Fibroblast of skin of left biceps (primary cell): ENCODE measurements around the gene ESR2.
"Not testable (repeated sequence)": the region's sequence is repeated elsewhere in the genome, so short reads cannot be mapped to it uniquely, and the experiment has no call there.

Source experiments
- DNase-seq, 2 experiments: peaks; one replicate each; pipeline ENCODE4 v3.0.0-alpha.2; 2013; ENCODE audit warnings: low read depth in 2 of 2

Gene ESR2

DNA sequence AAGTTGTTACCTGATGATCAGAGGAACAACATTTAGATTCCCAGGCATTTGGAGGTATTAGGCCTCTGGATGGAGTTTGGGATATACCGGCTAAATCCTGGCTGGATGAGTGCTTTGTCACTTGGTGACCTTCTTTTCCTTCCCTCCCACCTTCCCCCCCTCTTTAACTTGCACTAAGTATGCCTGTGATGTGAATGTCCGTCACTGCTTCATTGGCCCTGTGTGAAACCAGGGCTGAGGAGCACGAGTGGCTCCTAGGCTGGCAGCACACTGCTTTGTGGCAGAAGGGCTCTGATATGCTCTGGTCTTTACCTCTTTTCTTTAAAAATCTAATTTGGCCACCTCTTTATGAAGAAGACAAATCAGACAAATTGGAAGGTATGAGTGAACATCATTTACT lies 95.7 kb downstream of the ESR2 start:
- DNase-seq: no peak

DNA sequence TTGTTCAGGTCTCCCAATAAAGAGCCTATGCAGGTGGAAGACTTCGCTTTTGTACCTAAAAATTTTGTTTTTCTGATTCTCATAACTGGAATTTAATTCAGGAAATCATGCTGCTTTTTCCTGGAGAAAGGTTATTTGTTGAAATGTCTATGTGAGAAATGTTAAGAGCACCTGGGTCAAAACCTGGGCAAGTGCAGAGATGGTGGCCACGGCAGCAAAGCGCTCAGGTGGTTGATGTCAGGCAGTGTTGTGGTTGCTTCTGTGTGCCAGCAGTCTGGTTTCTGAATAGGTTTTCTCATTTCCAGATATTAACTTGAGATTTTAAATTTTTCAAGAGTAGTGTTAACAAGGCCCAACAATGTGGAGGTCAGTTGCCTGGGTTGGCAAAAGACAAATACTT lies 96.2 kb downstream of the ESR2 start:
- no peak for DNase-seq

GRCh38 chr14:64196814-64197411 lies 97.3 kb downstream of the ESR2 start:
- DNase-seq: no peak

DNA sequence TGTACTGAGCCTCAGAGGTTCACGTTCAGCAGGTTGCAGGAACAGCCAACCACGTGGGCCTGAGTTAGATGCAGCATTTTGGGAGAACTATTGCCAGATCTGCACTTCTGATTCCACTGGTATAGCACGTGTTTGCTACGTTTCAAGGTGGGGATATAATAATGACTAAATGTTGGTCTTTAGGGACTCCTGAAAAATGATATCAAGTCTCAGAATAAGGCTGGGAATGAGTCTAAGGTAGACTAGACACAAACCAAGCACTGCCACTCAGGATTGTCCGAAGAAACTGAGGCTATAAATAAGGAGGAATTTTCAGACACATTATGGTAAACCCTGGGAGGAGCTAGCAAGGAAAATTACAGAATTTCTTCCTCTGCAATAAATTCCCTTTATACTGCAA lies 98.1 kb downstream of the ESR2 start:
- DNase-seq: no peak

GRCh38 chr14:64195199-64195598 lies 99.0 kb downstream of the ESR2 start:
- no peak for DNase-seq

DNA sequence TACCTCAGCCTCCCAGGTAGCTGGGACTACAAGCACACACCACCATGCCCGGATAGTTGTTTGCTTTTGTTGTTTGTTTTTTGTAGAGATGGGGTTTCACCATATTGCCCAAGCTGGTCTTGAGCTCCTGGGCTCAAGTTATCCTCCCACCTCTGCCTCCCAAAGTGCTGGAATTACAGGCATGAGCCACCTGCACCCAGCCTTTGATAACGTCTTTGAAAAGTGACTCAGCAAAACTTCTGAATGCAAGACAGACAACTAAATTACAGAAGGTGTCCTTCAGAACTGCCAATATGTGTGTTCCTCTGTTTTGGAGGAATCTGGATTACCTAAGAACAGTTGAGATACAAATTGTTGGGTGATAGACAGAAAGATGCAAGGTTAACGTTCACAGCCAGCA lies 99.8 kb downstream of the ESR2 start:
- no peak for DNase-seq

GRCh38 chr14:64193821-64194220 lies 100.3 kb downstream of the ESR2 start:
- no peak for DNase-seq

DNA sequence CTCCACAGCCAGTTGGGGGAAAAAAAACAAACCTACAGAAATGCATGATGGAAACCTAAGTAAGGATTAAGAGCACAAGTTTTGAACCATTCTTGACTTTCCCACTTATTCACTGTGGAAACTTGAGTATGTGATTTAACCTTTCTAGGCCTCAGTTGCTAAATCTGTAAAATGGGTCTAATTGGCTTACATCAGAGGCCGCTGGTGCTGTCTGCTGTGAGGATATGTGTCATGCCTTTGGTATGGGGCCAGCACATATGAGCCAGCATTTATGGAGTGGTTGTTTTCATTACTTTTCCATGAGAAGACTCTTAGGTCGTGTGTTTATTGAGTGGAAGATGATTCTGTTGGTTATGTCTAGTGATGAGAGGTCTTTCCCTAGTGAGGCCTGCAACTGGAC lies 102.4 kb downstream of the ESR2 start:
- DNase-seq: peak; percentile 51 to 56

GRCh38 chr14:64190974-64191502 lies 103.1 kb downstream of the ESR2 start:
- DNase-seq: no peak

GRCh38 chr14:64187331-64187730 lies 106.8 kb downstream of the ESR2 start:
- DNase-seq: no peak

DNA sequence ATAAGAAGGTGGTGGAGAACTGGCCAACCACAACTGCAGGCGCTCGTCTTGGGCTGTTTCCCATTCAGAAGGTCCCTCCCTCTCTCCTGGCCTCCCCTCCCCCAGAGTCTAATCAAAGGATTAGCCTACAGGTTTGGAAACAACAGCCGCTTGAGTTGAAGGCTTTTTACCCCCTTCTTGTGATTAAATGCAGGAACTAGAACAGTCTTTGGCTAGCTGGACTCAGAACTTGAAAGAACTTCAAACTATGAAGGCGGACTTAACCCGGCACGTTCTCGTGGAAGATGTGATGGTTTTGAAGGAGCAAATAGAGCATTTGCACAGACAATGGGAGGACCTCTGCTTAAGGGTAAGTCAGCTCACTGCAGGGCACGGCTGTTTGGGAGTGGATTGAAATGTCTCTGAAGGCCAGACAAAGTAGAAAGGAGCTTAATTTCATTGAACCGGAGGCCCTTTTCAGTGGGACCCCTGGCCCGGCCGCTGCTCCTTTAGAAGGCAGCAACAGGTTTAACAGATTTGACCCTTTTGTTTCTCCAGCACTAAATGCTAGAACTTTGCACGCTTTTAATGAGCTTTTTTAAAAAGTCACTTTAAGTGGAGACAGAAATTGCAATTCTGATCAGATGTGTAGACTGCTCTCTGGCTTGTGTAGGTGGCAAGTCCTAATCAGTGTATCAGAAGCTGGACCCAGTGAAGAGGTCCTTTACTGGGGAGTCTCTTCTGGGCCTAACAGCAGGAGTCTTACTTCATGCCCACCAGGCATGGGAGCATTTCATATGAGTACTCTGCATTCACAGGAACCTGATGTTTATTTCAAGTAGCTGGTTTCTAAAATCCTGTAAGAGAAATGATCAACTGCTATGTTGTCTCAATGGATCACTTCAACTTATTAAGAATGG lies 107.7 kb downstream of the ESR2 start:
- DNase-seq: no peak

DNA sequence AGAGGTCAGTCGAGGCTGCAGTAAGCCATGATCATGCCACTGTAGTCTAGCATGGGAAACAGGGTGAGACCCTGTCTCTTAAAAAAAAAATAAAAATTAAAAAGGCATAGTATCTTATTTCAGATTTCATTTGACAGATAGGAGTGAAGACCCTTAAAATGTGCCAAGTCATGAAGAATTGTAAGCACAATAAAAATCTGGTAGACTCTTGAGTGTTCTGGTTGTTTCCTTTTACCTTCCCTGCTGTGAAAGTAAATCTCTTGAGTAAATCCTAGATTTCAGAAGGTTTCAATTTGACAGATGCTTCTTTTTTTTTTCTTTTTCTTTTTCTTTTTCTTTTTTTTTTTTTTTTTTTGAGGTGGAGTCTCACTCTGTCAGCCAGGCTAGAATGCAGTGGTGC lies 109.0 kb downstream of the ESR2 start:
- no peak for DNase-seq

GRCh38 chr14:64184103-64184729 lies 110.0 kb downstream of the ESR2 start:
- DNase-seq: no peak

GRCh38 chr14:64182908-64183307 lies 111.3 kb downstream of the ESR2 start:
- not testable (repeated sequence) for DNase-seq

DNA sequence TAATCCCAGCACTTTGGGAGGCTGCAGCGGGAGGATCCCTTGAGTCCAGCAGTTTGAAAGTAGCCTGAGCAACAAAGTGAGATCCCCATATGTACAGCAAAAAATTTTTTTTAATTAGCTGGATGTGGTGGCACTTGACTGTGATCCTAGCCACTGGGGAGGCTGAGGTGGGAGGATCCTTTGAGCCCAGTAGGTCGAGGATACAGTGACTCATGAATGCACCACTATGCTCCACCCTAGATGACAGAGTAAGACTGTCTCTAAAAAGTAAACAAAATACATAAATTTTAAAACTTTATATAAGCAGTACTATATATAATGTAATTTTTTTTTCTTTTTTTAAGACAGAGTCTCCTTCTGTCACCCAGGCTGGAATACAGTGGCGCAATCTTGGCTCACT lies 115.4 kb downstream of the ESR2 start:
- no peak for DNase-seq

GRCh38 chr14:64176330-64176729 lies 117.8 kb downstream of the ESR2 start:
- no peak for DNase-seq

- DNase-seq: no peak
Measured at GRCh38 chr14:64174922-64175782, 119.0 kb downstream of the ESR2 start.

DNA sequence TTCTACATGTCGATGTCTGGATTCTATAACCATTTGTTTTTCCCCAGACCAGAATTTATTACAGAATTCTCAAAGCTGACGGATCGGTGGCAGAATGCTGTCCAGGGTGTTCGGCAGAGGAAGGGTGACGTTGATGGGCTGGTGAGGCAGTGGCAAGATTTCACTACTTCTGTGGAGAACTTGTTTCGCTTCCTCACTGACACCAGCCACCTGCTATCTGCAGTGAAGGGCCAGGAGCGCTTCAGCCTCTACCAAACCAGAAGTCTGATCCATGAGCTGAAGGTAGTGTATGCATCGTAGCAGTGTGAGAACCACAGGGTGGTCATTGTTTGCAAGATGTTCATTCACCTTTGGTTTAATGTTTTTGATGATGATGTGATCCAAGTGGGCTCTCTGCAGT lies 124.0 kb downstream of the ESR2 start:
- no peak for DNase-seq

DNA sequence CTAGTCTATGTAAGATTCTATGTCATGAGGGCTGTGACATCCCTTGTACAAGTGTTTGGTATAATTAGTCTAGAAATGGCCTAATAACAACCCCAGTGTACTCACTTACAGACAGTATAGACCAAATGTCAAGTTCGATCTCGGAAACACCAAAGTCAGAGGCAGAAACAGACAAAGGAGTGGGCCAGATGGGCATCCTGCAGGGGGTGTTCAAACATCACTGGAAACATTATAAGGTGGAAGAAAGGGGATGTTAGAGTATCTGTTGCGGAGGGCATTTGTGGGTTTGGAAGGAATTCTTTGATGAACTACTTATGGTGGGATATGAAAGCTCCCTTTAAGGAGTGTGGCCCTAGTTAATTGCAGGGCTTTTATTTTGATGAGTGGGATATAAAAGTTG lies 134.6 kb downstream of the ESR2 start:
- no peak for DNase-seq

DNA sequence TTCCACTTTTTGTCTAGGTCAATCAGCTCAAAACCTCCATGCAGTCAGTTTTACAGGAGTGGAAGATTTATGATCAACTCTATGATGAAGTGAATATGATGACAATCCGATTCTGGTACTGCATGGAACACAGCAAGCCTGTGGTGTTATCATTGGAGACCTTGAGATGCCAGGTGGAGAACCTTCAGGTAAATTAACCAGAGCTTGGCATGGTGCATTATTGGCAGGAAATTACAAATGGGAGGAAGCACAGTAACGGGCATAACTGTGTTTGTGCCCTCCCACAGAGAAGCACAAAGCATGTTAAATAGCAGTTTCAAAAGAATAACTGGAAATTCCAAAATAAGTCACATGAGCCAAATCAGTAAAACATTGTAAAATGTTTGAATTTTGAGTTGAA lies 135.6 kb downstream of the ESR2 start:
- no peak for DNase-seq

- DNase-seq: no peak
Measured at GRCh38 chr14:64149921-64150320, 144.2 kb downstream of the ESR2 start.
